KOPT-K1 (cell line): ENCODE results near the gene SEL1L3.

Source experiments
- H3K27ac ChIP-seq: fragments of 200-600 bp; sonication (generic); 2 replicates; pipeline ENCODE4 v1.5.1; 2016; ENCODE audit warnings: antibody characterized with exemption, mild to moderate bottlenecking, low read depth, low read length; ENCODE audit not compliant: poor library complexity, severe bottlenecking
- H3K36me3 ChIP-seq: fragments of 200-600 bp; sonication (generic); 2 replicates; pipeline ENCODE4 v1.5.1; 2017; ENCODE audit warnings: antibody characterized with exemption, mild to moderate bottlenecking, low read length, moderate library complexity; ENCODE audit not compliant: insufficient read depth
- H3K9me3 ChIP-seq: fragments of 200-600 bp; sonication (generic); 2 replicates; pipeline ENCODE4 v1.5.1; 2017; ENCODE audit warnings: antibody characterized with exemption, low read length, mild to moderate bottlenecking; ENCODE audit not compliant: insufficient read depth, poor library complexity, severe bottlenecking

SEL1L3 gene

DNA sequence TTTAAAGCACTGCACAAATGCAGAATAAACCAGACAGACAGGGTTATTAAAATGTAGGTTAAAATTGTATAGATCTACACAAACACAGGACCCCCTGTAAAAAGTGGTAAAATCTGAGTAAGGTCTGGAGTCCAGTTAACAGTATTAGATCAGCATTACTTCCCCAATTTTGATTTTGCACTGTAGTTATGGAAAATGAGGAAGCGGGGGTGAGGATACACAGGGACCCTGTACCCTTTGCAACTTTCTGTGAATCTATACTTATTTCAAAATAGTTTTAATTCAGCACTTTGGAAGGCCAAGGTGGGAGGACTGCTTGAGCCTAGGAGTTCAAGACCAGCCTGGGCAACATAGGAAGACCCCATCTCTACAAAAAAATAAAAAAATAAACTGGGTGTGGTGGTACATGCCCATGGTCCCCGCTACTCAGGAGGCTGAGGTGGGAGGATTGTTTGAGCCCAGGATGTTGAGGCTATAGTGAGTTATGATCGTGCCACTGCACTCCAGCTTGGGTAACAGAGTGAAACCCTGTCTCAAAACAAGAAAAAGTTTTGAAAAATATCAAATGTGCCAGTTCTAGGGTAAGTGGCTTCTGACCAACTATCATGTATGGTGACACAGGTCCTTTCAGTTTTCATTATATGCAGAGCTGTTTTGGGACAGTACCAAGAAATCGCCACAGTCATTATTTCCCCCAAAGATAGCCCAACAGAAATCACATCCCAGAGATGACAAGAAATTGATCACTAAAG lies 17.7 kb downstream of the SEL1L3 start:
- Histone ChIP-seq H3K27ac (no peak overlapping the region), H3K36me3 (no peaks in the 10 kb centered on the region), H3K9me3 (no peaks in the 10 kb centered on the region)

DNA sequence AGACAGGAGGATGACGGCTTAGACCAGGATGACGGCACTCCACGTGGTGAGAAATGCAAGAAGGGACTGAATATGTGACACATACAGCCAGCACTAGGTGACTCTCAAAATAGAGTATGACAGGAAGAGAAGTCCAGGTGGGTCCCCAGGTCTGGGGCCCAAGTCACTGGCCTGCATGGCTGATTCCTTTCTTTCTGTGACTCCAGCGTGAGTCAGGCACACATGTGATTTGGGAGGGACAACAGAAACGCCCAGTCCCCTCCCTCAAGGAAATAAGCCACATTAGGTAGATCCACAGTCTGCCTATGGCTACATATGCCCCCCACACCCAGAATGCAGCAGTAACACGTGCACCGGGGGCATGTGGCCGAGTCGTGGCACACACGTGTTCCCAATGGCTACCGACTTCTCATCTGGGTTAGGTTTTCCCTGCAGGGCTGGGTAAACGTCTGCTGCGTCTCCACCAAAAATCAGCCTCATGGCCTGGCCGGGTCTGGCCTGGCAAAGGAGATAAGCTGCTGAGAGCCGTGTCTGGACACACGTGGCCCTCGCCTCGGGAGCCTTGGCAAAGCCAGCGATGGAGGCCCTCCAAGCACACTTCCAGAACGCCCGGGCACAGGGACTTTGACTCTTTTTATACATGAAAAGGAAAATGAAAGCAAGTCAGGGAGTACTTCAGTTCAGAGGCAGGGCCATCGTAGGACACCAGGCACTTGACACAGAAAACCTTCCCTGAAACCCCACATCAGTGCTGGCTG lies 19.3 kb downstream of the SEL1L3 start:
- Histone ChIP-seq H3K36me3 (no peaks in the 10 kb centered on the region), H3K9me3 (no peaks in the 10 kb centered on the region), H3K27ac (no peak overlapping the region)

DNA sequence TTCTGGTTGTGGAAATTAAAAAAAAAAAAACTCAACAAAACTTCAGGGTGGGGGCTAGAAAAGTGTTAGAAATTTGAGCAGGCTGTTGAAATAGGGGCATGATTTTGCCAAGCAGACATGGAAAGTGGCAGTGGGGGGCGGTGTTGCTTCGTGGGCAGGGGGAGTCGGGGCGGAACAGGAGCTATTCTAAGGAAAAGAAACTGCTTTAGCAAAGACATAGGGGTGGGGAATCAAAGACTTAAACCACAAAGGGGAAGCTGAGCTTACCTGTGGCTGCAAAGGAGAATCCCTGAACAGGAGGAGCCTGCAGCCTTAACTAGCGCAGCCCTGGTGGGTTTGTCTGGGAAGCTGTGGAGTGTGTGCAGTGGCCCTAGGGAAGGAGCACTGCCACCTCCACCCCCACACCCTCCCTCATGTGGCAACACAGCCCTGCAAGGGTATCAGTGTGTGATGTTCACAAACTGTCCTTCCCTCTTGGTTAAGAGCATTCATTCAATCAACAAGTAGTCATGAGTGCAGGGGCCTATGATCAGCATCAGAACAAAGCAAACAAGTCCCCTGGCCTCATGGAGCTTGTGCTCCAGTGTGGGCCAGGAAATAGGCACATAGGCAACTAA lies 20.5 kb downstream of the SEL1L3 start:
- Histone ChIP-seq H3K9me3 (no peaks in the 10 kb centered on the region), H3K27ac (no peak overlapping the region), H3K36me3 (no peaks in the 10 kb centered on the region)

DNA sequence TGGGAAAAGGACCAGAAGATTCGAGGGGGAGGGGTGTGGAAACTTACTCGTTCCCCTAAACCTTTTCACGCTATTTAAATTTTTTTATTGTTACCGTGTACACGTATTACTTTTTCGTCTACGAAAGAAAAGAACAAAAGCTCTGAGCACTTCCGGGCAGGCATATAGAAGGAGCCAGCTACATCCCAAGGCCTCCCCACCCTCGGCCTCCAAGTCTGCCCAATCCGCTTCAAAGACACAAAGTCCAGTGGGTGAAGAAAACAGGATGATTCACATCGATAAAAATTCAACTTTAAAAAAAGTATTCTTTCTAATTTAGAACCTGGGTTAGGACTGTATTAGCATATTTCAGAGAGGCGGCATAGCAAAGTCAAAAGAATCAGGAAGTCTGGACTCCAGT lies 23.1 kb downstream of the SEL1L3 start:
- H3K27ac ChIP-seq = no peak overlapping the region
- H3K9me3 ChIP-seq = no peaks in the 10 kb centered on the region
- H3K36me3 ChIP-seq = no peaks in the 10 kb centered on the region

DNA sequence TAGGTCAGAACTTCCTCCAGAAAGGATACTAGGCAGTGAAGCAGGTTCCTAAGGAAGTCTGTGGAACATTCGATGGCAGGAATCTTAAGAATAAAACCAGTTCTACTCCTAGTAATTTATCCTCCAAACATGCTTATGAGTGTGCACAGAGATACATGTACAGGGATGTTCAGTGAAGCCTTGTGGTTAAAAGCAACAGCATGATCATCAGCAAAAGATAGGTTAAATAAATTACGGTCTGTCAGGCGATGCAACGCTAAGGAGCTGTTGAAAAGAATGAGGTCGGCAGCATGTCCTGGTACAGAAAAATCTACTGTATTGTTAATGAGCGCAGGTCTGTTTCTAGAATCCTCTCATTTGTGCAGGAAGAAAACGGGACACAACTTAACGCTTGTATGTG lies 23.6 kb downstream of the SEL1L3 start:
- Histone ChIP-seq H3K27ac (no peak overlapping the region), H3K36me3 (no peaks in the 10 kb centered on the region), H3K9me3 (no peaks in the 10 kb centered on the region)

DNA sequence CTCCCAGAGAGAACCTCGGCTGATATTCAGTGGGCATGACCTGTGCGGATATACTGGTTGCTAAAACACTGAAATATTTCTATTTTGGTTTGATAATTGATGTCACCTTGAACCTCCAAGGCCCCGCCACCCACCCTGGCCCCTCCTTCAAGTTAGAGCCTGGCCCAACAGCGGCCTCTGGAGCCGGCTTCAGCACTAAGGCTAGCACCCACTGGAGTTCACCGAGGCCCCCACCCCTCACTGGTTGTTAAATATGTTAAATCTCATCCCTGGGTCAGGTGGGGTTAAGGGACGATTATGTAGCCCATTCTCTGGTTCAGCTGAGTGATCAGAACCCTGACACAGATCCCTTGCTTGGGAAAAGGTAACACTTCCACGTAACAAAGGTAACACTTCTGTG lies 24.3 kb downstream of the SEL1L3 start:
- H3K36me3 ChIP-seq = no peaks in the 10 kb centered on the region
- H3K27ac ChIP-seq = no peak overlapping the region
- no peaks in the 10 kb centered on the region for H3K9me3 ChIP-seq

DNA sequence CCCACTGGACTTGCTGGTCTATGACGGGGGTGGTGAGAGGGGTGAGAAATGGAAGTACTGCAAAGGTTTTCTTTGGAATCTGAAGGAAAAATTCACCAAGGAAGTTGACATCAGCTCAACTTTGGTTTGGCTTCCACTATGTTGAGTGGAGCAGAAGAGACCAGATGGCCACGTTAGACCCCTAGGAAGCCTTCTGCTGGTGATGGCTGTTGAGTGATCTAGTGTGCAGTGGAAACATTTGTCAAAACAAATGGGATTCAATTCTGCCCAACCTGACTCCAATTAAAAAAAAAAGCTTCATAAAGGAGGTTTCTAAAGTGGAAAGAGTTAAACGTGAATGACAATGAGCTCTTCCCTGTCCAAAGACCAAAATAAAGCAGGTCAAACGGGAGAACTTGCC lies 25.7 kb downstream of the SEL1L3 start:
- no peaks in the 10 kb centered on the region for H3K9me3 ChIP-seq
- H3K36me3 ChIP-seq = no peaks in the 10 kb centered on the region
- no peak overlapping the region for H3K27ac ChIP-seq

DNA sequence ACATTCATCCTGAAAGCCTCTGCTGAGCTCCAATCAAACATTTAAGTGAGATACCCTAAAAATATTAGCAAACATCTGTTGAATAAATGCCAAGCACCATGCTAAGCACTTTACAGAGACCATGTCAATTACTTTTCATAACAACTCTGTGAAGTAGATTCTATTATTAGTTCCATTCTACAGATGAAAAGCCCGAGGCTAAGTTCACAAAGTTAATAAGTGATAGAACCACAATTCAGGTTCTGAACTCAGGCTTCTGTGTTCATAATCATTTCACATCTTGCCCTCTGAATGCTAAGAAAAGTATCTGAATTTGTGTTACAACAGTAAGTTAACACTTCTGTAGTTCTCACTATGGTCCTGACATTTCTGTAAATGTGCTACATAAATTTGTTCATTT lies 27.4 kb downstream of the SEL1L3 start:
- Histone ChIP-seq H3K36me3 (no peaks in the 10 kb centered on the region), H3K27ac (no peak overlapping the region), H3K9me3 (no peaks in the 10 kb centered on the region)

DNA sequence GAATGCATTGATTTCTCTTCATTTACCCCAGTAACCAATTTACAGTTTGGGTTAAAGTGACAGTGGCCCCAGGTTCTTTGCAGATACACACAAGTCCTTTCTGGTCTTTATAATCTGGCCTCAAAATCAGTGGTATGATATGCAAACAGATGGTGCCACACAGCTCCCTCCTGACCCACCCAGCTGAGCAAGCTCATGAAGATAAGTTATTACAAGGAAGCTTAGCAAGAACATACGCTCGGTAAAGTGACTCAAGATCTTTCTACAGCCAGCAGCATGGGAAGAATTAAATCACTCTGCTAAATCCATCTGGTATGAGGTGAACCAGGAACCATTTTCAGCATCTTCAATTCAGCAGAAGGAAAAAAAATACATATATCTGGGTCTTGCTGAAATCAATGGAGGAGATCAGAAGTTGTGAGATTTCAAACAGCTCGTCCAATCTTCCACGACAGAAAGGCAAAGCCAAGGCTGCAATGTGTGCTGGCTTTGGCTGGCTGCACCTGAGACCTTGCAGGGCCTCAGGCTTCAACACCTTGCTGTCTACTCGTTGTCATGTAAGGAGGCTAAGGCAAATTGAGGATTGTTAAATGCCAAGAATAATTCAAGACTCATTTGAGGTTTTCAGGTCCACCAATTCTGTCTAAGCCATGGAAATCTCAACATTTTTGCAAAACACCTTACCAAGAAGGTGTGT lies 28.2 kb downstream of the SEL1L3 start:
- Histone ChIP-seq H3K9me3 (no peaks in the 10 kb centered on the region), H3K36me3 (no peaks in the 10 kb centered on the region), H3K27ac (no peak overlapping the region)

DNA sequence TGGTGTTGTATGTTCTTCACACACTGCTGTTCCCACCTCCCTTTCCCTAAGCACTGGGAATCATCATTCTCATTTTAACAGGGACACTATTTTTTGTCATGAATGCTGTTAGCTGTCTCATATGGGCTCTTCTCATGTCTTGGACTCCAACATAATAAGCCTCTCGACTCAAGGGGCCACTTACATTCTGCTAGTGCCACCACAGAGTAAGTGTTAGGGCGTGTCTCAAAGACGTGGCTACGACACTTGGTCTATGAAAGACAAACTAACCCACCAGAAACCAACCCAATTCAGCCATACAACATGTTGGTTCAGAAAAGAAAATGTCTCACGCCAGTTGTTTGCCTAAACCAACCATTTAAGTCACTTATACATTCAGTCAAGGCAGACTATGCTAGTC lies 32.2 kb downstream of the SEL1L3 start:
- no peaks in the 10 kb centered on the region for H3K36me3 ChIP-seq
- H3K27ac ChIP-seq = no peak overlapping the region
- H3K9me3 ChIP-seq = no peaks in the 10 kb centered on the region

DNA sequence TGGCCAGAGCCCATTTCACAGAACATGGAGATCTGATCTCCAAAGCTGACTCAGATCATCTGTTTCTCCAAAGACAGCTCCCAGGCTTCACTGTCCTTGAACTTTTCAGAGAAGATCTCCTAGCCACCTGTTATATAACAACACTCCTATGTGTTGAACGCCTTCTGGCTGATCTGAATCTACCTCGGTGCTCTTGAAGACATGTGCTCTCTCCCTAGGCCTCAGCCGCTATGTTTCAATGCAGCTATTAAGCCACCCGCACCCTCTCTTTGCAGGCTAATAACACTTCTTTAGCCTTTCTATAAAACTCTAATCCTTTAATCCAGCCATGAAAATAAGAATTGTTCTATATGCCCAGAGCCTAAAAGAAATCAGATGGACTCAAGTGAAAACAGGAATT lies 34.9 kb downstream of the SEL1L3 start:
- Histone ChIP-seq H3K9me3 (no peaks in the 10 kb centered on the region), H3K27ac (no peak overlapping the region), H3K36me3 (no peaks in the 10 kb centered on the region)

DNA sequence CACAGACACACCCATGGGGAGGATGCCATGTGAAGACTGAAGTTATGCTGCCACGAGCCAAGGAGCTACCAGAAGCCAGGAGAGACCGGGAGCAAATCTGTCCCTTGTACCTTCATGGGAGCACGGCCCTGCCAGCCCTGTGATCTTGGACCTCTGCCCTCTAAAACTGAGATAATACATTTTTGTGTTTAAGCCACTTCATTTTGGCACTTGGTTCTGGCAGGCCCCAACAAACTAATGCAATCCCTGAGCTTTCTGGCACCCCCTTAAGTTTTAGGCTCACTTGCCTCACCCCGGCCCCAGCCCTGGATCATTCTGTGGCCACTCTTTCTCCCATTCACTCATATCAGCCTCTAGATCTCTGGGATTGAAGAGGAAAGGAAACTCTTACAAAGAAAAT lies 35.4 kb downstream of the SEL1L3 start:
- Histone ChIP-seq H3K27ac (no peak overlapping the region), H3K36me3 (no peaks in the 10 kb centered on the region), H3K9me3 (no peaks in the 10 kb centered on the region)

DNA sequence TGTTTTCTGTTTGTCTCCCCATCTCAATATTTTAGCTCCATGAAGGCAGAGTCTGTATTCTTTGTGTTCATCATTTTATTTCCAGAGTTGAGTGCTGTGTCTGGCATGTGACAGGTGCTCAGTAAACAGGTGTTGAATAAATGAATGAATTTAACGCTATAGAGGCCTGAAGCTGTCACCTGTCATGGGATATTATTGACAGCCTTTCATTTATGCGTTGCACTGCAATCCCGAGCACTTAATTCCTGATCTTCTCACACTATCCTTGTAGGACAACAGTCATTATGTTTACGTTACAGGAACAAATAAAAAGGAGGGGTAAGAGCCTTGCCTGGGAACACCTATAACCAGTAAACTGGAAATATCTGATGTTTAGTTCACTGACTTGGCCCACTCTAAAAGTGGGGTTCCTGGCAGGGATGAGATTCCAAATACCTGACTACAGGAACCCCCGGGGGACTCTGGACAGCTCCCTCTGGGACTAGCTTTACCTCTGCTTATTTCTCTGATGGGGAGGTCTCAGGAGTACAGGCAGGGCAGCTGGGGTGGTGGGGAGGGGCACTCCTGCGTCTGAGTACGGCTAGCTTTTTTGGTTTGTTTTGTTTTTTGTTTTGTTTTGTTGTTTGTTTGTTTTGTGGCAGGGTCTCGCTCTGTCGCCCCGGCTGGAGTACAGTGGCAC lies 36.6 kb downstream of the SEL1L3 start:
- no peaks in the 10 kb centered on the region for H3K36me3 ChIP-seq
- H3K9me3 ChIP-seq = no peaks in the 10 kb centered on the region
- H3K27ac ChIP-seq = no peak overlapping the region

DNA sequence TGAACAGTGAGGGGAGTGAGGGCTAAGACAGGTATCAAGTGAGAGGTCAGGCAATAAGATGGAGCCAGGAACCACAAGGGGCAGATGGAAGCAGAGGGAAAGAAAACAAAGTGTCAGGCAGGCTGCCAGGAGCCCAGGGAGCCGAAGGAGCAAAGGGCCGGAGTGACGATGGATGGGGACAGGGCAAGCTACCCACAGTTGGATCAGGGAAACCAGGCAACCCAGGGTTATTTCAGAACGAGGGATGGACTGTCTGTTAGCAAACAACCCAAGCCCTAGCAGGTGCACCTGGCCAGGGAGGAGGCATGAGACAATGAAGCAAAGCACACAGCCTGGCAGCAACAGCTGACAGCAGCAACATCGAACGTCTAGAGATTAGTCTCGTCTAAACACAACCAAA lies 39.2 kb downstream of the SEL1L3 start:
- no peak overlapping the region for H3K27ac ChIP-seq
- H3K9me3 ChIP-seq = no peaks in the 10 kb centered on the region
- H3K36me3 ChIP-seq = no peaks in the 10 kb centered on the region

DNA sequence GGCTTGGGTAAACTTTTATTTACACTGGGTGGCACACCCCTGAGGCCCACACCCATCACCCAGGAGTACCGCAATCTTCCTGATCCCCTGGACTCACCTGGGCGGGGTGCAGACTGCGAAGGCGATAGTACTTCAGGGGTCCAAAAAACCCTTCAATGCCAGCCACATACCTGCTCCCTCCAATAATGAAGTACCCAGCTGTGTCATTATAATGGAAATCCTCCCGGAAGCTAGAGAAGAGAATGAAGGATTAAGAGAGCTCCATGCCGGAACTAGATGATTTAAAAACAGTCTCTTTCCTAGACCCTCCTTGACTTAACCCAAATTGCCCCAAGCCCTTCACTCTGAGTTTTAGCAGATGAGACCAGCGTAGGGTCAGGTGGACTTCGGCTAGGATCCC lies 40.9 kb downstream of the SEL1L3 start:
- Histone ChIP-seq H3K36me3 (no peaks in the 10 kb centered on the region), H3K27ac (no peak overlapping the region), H3K9me3 (no peaks in the 10 kb centered on the region)
